SK-N-SH (cell line): ENCODE results near the gene KRT78. TPM values are rescaled to one million over a fixed set of nuclear protein-coding genes. Genes with fewer than 3 reads are reported as not detected.

Source experiments
- CTCF ChIA-PET: fragments of 300-600, 350-600 bp; formaldehyde crosslinking; extraction: SDS; loops from one replicate; lab custom pipeline; 2021; lab: Yijun Ruan, JAX
- POLR2A ChIA-PET: fragments of 350-600 bp; sonication (Branson Sonifier 250); formaldehyde crosslinking; extraction: SDS; loops from one replicate; lab custom pipeline; 2020; ENCODE audit warnings: antibody characterized with exemption, inconsistent platforms; lab: Yijun Ruan, JAX
- DNase-seq: peaks from one replicate; pipeline ENCODE4 v3.0.0; 2012
- H2AFZ ChIP-seq: fragments of 200-600 bp; sonication (generic); 2 replicates; pipeline ENCODE4 v1.8.1; 2016; ENCODE audit warnings: antibody characterized with exemption, mild to moderate bottlenecking, low read depth
- H3F3A ChIP-seq: fragments of 200-600 bp; sonication (generic); replicated peaks from 2 replicates; pipeline ENCODE3; 2016; ENCODE audit warnings: antibody characterized with exemption, mild to moderate bottlenecking; ENCODE audit not compliant: insufficient read depth
- H3K27ac ChIP-seq, 2 experiments: fragments of 200-500 bp in 1 of 2; fragments of 200-600 bp in 1 of 2; sonication (Bioruptor generic) in 1 of 2; sonication (generic), shearing (Covaris generic) in 1 of 2; 2 replicates each; pipeline versions ENCODE4 v1.5.1 to v1.6.1; 2014 to 2016; ENCODE audit warnings: low read depth in 2 of 2, inconsistent platforms in 1 of 2, low read length in 1 of 2, mild to moderate bottlenecking in 1 of 2, mixed read lengths in 1 of 2
- H3K27me3 ChIP-seq: fragments of 200-600 bp; sonication (generic), shearing (Covaris generic); 2 replicates; pipeline ENCODE4 v1.6.1; 2016; ENCODE audit warnings: mixed run types; ENCODE audit not compliant: insufficient read depth
- H3K36me3 ChIP-seq, 2 experiments: fragments of 200-500 bp in 1 of 2; fragments of 200-600 bp in 1 of 2; sonication (Bioruptor generic) in 1 of 2; sonication (generic) in 1 of 2; replicated peaks in 1 of 2; 2 replicates each; pipeline versions ENCODE3 to v1.5.1; 2014 to 2016; ENCODE audit warnings: low read length in 1 of 2, mild to moderate bottlenecking in 1 of 2; ENCODE audit not compliant: insufficient read depth in 2 of 2, control insufficient read depth in 1 of 2
- H3K4me1 ChIP-seq, 2 experiments: fragments of 200-500 bp in 1 of 2; fragments of 200-600 bp in 1 of 2; sonication (Bioruptor generic) in 1 of 2; sonication (generic), shearing (Covaris generic) in 1 of 2; 2 replicates each; pipeline versions ENCODE4 v1.5.1 to v1.6.1; 2014 to 2016; ENCODE audit warnings: low read depth in 1 of 2, low read length in 1 of 2, mixed run types in 1 of 2; ENCODE audit not compliant: insufficient read depth in 2 of 2, control insufficient read depth in 1 of 2
- H3K4me2 ChIP-seq: fragments of 200-600 bp; sonication (generic), shearing (Covaris generic); 2 replicates; pipeline ENCODE4 v1.6.1; 2017; ENCODE audit warnings: mixed run types
- H3K4me3 ChIP-seq, 2 experiments: fragments of 200-500 bp in 1 of 2; fragments of 200-600 bp in 1 of 2; sonication (Bioruptor generic) in 1 of 2; sonication (generic), shearing (Covaris generic) in 1 of 2; 2 replicates each; pipeline versions ENCODE4 v1.5.1 to v1.8.1; 2014 to 2016; ENCODE audit warnings: low read depth in 2 of 2, inconsistent platforms in 1 of 2, low read length in 1 of 2, mild to moderate bottlenecking in 1 of 2, mixed read lengths in 1 of 2, moderate library complexity in 1 of 2
- H3K79me2 ChIP-seq: fragments of 200-600 bp; sonication (generic); 2 replicates; pipeline ENCODE4 v1.8.1; 2017; ENCODE audit warnings: mild to moderate bottlenecking; ENCODE audit not compliant: insufficient read depth
- H3K9ac ChIP-seq: fragments of 200-600 bp; sonication (generic); 2 replicates; pipeline ENCODE4 v1.6.1; 2017; ENCODE audit warnings: mixed run types
- H3K9me2 ChIP-seq: fragments of 200-600 bp; sonication (generic); 2 replicates; pipeline ENCODE4 v1.6.1; 2017; ENCODE audit warnings: mixed run types
- H3K9me3 ChIP-seq: fragments of 200-600 bp; sonication (generic); 2 replicates; pipeline ENCODE4 v1.6.1; 2017; ENCODE audit warnings: mixed run types, mild to moderate bottlenecking, moderate library complexity
- H4K20me1 ChIP-seq: fragments of 200-600 bp; sonication (generic); 2 replicates; pipeline ENCODE4 v1.6.1; 2017; ENCODE audit warnings: mild to moderate bottlenecking, mixed run types; ENCODE audit not compliant: insufficient read depth
- EP300 ChIP-seq, 2 experiments: IDR thresholded peaks; 2 replicates each; pipeline versions ENCODE4 v1.4.0 to v1.6.1; 2012; ENCODE audit warnings: borderline replicate concordance in 1 of 2, low read depth in 1 of 2, low read length in 1 of 2
- FOXJ3 ChIP-seq: sonication (generic); formaldehyde crosslinking; IDR thresholded peaks from 2 replicates; pipeline ENCODE4 v1.5.1; 2020; ENCODE audit warnings: mild to moderate bottlenecking, missing genetic modification reagents
- FOXM1 ChIP-seq: IDR thresholded peaks from 2 replicates; pipeline ENCODE4 v1.4.0; 2012; ENCODE audit warnings: low read depth, mild to moderate bottlenecking
- GABPA ChIP-seq: IDR thresholded peaks from 2 replicates; pipeline ENCODE4 v1.4.0; 2012; ENCODE audit warnings: low read depth, mild to moderate bottlenecking
- GATA2 ChIP-seq: sonication (generic); formaldehyde crosslinking; IDR thresholded peaks from 2 replicates; pipeline ENCODE4 v1.5.0; 2020; ENCODE audit warnings: mild to moderate bottlenecking, missing genetic modification reagents
- JUND ChIP-seq: IDR thresholded peaks from 2 replicates; pipeline ENCODE4 v1.4.0; 2012
- MXI1 ChIP-seq: IDR thresholded peaks from 2 replicates; pipeline ENCODE4 v1.6.1; 2012; ENCODE audit warnings: mild to moderate bottlenecking, low read depth, low read length, improper control_type of control experiment
- NFIC ChIP-seq: IDR thresholded peaks from 2 replicates; pipeline ENCODE4 v1.4.0; 2012; ENCODE audit warnings: borderline replicate concordance
- POLR2AphosphoS5 ChIP-seq: IDR thresholded peaks from 2 replicates; pipeline ENCODE4 v1.6.1; 2012; ENCODE audit warnings: low read depth, low read length
- RCOR1 ChIP-seq: fragments of 150-350 bp; IDR thresholded peaks from 2 replicates; pipeline ENCODE4 v1.6.1; 2017; ENCODE audit warnings: antibody characterized with exemption, low read length
- RXRA ChIP-seq: IDR thresholded peaks from 2 replicates; pipeline ENCODE4 v1.4.0; 2012; ENCODE audit warnings: low read depth, mild to moderate bottlenecking, borderline replicate concordance
- TAF1 ChIP-seq: IDR thresholded peaks from 2 replicates; pipeline ENCODE4 v1.6.1; 2012; ENCODE audit warnings: low read depth, mild to moderate bottlenecking, low read length, moderate library complexity, borderline replicate concordance
- TCF12 ChIP-seq: IDR thresholded peaks from 2 replicates; pipeline ENCODE4 v1.4.0; 2012
- YY1 ChIP-seq: IDR thresholded peaks from 2 replicates; pipeline ENCODE4 v1.4.0; 2012; ENCODE audit warnings: low read depth, mild to moderate bottlenecking
- WGBS: methylation state at CpG from one replicate; pipeline ENCODE4 v1.1.6; 2017; ENCODE audit warnings: low lambda C conversion rate; 5-methylcytosine and 5-hydroxymethylcytosine counted together
- polyA plus RNA-seq, 3 experiments: library from polyadenylated mRNA; depleted of rRNA; stranded (reverse); fragments of >200 nt; gene quantifications; 2 replicates each; pipeline ENCODE4 v1.2.3, GENCODE V29; 2012
- TF ChIP-seq, protein P1 (sequence below): fragments of 200-600 bp; sonication (generic); IDR thresholded peaks from 2 replicates; pipeline ENCODE4 v1.6.1; 2017; ENCODE audit warnings: antibody characterized with exemption, mild to moderate bottlenecking, moderate library complexity
- TF ChIP-seq, protein P2 (sequence below): IDR thresholded peaks from 2 replicates; pipeline ENCODE4 v1.4.0; 2012; ENCODE audit warnings: low read depth, borderline replicate concordance

KRT78 gene
- polyA plus RNA-seq, 1 of the 3 experiments (the other 2 are of a cell fraction), result not detected

DNA sequence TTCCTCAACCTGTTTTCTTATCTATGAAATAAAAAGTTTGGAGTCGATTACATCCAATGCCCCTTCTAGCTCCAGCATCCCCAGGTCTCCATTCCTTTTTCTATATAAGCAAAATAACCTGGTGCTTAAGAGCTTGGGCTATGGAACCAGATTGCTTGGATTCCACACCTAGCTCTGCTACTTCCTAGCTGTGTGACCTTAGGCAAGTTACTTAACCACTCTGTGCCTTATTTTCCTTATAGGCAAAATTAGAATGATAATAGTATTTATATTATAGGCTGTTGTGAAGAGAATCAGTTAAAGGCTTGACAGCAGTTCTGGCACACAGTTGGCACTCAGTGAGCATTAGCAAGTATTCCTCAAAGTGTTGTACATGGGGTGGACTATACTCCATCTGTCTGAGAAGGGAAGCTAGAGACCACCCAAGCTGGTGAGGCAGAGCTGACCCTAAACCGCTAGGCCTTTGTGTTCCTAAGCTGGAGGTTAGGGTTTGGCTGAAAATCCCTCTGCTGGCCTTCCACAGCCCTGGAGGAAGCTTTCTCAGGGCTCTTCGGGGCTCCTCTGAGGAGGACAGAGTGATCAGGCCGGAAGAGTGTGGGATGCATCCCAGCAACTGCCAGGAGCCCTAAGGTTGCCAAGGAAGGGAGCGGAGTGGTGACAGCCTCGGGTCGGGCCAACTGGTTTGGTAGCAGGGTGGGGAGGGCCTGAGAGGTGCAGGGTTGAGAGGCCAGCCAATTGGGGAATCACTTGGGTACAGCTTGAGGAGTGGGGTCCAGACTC, 28.9 kb downstream of the KRT78 start:
- Histone ChIP-seq H4K20me1 (no peaks in the 10 kb centered on the region), H3K9ac (no peak overlapping the region), H3K4me2 (no peak overlapping the region), H3K9me3 (no peaks in the 10 kb centered on the region), H2AFZ (no peak overlapping the region), H3K79me2 (no peaks in the 10 kb centered on the region), H3K36me3 (no peaks in the 10 kb centered on the region), H3F3A (no peaks in the 10 kb centered on the region), H3K27me3 (peaks cover 60% of the 10 kb centered on the region), H3K9me2 (no peaks in the 10 kb centered on the region), H3K4me1 (no peaks in the 10 kb centered on the region), H3K4me3 (no peak overlapping the region), H3K27ac (no peak overlapping the region)
- POLR2A ChIA-PET, result no interaction called here
- WGBS, result 45% methylated on average over 6 of the region's 7 CpGs
- TF ChIP-seq RXRA (no peak), POLR2AphosphoS5 (no peak), GATA2 (CRISPR knock-in tag) (no peak), MXI1 (no peak), GABPA (no peak), FOXM1 (no peak), TAF1 (no peak), TCF12 (no peak), NFIC (no peak)
- TF ChIP-seq, protein P1, sequence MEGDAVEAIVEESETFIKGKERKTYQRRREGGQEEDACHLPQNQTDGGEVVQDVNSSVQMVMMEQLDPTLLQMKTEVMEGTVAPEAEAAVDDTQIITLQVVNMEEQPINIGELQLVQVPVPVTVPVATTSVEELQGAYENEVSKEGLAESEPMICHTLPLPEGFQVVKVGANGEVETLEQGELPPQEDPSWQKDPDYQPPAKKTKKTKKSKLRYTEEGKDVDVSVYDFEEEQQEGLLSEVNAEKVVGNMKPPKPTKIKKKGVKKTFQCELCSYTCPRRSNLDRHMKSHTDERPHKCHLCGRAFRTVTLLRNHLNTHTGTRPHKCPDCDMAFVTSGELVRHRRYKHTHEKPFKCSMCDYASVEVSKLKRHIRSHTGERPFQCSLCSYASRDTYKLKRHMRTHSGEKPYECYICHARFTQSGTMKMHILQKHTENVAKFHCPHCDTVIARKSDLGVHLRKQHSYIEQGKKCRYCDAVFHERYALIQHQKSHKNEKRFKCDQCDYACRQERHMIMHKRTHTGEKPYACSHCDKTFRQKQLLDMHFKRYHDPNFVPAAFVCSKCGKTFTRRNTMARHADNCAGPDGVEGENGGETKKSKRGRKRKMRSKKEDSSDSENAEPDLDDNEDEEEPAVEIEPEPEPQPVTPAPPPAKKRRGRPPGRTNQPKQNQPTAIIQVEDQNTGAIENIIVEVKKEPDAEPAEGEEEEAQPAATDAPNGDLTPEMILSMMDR, result no peak
- TF ChIP-seq, protein P2, sequence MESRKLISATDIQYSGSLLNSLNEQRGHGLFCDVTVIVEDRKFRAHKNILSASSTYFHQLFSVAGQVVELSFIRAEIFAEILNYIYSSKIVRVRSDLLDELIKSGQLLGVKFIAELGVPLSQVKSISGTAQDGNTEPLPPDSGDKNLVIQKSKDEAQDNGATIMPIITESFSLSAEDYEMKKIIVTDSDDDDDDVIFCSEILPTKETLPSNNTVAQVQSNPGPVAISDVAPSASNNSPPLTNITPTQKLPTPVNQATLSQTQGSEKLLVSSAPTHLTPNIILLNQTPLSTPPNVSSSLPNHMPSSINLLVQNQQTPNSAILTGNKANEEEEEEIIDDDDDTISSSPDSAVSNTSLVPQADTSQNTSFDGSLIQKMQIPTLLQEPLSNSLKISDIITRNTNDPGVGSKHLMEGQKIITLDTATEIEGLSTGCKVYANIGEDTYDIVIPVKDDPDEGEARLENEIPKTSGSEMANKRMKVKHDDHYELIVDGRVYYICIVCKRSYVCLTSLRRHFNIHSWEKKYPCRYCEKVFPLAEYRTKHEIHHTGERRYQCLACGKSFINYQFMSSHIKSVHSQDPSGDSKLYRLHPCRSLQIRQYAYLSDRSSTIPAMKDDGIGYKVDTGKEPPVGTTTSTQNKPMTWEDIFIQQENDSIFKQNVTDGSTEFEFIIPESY, result no peak
- DNase-seq, result no peak
- CTCF ChIA-PET, result interaction anchor here (2.2 to 2.5 kb wide), 2 partner anchors 60 to 65 kb away, joined by 5 to 10 read pairs; no protein-coding TSS in a partner anchor

DNA sequence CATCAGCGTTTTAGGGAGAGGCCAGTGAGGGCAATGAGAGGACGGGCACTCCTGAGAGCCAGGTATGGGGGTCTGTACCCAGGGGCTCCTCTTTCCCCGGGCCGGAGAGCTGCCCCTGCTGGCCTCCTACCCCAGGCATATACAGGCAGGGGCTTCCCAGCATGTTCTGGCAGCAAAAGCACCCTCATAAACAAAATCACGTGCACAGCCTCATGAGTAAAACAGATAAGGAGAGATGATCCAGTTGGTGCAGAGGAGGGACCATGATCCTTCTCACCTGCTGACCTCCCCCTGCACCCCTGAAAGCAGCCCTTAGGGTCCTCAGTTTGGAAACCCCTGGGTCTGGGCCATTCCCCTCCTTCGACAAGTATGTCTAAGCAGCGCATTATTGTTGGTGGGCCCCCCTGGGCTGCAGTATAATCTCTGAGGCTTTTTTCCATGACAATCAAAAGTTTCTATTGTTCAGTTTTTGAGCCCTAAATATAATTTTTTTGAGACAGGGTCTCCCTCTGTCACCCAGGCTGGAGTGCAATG, 29.8 kb downstream of the KRT78 start:
- Histone ChIP-seq H3K9ac (no peak overlapping the region), H3K27ac (no peak overlapping the region), H3K9me3 (no peaks in the 10 kb centered on the region), H3K4me3 (no peak overlapping the region), H3F3A (no peaks in the 10 kb centered on the region), H3K4me2 (no peak overlapping the region), H3K27me3 (peaks cover 50% of the 10 kb centered on the region), H4K20me1 (no peaks in the 10 kb centered on the region), H3K4me1 (no peaks in the 10 kb centered on the region), H3K9me2 (no peaks in the 10 kb centered on the region), H2AFZ (no peak overlapping the region), H3K36me3 (no peaks in the 10 kb centered on the region), H3K79me2 (no peaks in the 10 kb centered on the region)
- no peak for DNase-seq
- POLR2A ChIA-PET, result no interaction called here
- TF ChIP-seq RCOR1, result no peak
- TF ChIP-seq TCF12, result no peak
- TF ChIP-seq RXRA, result no peak
- TF ChIP-seq JUND, result no peak
- TF ChIP-seq GATA2 (CRISPR knock-in tag), result no peak
- TF ChIP-seq TAF1, result no peak
- no peak for TF ChIP-seq FOXJ3 (CRISPR knock-in tag)
- TF ChIP-seq EP300 (IDR thresholded peaks at IDR 0.05; ENCODE audit: borderline replicate concordance in 1 of 2, low read depth in 1 of 2, low read length in 1 of 2), result no peak
- TF ChIP-seq YY1, result no peak
- whole genome bisulfite sequencing, result 40% methylated on average over 7 of the region's 7 CpGs
- CTCF ChIA-PET, result interaction anchor here (1.2 to 2.5 kb wide), 4 partner anchors 13 to 66 kb away, joined by 3 to 10 read pairs (median 4); no protein-coding TSS in a partner anchor
